GDM1 (cell line): ENCODE data around the gene GID4.

Experiments
- DNase-seq: peaks from one replicate; lab custom pipeline; 2025; lab: John Stamatoyannopoulos, UW

Gene GID4

GRCh38 chr17:18101828-18102227, 62.6 kb downstream of the GID4 start:
- no peak for DNase-seq

DNA sequence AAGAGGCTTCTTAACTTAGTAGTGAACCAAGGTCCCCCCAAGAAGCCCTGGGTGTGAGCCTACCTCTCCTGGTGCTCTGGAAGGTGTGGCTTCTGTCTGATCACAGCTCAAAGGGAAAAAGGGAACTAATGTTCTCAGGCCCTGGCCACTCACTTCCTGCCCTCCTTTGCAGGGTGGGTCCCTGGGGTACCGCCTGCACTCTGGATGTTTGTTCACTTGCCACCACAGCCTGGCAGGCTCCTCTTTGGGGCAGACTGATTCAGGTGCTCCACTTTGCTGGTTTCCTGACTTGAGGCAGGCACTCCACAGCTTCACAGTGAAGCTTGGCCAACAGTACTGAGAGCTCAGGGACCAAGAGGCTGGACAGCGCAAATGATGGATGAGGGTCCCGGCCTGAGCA, 63.4 kb downstream of the GID4 start:
- peak; percentile 50 for DNase-seq

GRCh38 chr17:18105027-18105426, 65.8 kb downstream of the GID4 start:
- DNase-seq = no peak

DNA sequence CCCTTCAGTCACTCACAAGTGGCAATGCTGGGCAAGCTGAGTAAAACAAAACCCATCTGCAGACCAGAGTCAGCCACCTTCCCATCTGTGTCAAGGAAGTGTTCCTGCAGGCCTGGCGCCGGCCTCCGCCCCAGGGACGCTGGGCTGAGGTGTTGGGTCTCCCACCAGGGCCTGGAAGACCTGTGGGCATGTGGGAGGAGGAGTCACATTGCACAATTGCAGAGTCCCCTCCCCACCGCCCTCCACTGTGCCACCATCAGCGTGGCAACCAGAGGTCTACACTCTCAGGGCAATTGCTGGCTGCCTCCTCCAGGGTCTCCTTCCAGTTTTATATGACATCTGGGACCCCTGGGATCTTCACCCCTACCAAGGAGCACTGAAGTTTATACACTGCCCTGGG, 66.4 kb downstream of the GID4 start:
- DNase-seq = no peak

GRCh38 chr17:18106211-18106610, 67.0 kb downstream of the GID4 start:
- no peak for DNase-seq

DNA sequence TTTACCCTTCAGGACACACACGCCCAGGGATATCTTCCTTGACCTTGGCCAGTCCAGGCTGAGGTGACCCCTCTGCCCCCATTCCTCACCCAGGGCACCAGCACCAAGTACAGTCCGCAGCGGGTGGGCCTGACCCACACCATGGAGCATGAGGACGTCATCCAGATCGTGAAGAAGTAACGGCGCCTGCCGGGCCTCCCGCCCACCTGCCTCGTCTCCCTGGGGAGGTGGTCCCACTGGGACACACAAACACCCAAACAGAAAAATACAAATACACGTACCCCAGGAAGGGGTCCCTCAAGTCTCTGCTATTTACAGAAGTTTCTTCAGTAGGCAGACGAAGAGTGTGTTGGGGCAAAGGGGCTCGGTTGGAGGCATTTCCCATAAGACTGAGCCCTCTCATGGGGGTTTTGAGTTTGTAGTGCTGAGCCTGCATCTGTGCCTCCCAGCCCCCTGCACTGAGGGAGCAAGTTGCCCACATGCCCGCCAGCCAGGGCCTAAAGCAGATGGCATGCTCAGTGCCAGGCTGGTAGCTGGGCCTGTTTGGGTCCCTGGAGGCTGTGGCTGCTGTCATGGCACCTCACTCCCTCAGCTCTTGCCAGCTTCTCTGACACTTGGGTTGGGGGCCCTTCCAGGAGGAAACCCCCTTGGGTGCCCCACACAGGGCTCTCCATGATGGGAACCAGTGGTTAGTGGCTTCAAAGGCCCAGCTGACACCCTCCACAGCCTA, 68.0 kb downstream of the GID4 start:
- DNase-seq = no peak

- no peak for DNase-seq
These were observed 68.8 kb downstream of the GID4 start for GRCh38 chr17:18107971-18108370.

- no peak for DNase-seq
These were observed 69.4 kb downstream of the GID4 start, which contains the start of gene MYO15A for GRCh38 chr17:18108401-18109312. Gene MYO15A (plus strand): TSS chr17:18108756. CDS start chr17:18118801, 10,045 bp downstream.

GRCh38 chr17:18109935-18110485, 70.8 kb downstream of the GID4 start:
- DNase-seq = no peak

DNA sequence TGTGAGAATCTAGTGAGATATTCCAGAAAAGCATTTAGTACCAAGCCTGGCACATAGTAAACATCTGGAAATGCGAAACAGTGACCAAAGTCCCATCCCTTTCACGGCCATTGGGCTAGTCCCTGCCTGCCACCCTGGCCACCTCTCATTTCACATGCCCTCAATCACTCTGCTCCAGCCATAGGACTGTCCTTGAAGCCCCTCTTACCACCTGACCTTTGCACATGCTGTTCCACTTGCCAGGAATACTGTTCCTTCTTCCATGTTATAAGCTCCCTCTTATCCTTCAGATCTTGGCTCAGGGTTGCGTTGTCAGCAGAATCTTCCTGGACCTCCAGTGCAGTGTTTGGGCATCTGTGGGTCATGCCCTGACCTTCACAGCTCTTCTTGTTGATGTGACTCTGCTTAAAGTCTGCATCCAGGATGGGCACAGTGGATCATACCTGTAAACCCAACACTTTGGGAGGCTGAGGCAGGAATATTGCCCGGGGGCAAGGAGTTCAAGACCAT, 71.5 kb downstream of the GID4 start:
- DNase-seq = no peak

GRCh38 chr17:18111330-18111971, 72.2 kb downstream of the GID4 start:
- DNase-seq = no peak

- DNase-seq = no peak
These were observed 76.3 kb downstream of the GID4 start for GRCh38 chr17:18115517-18115916.

GRCh38 chr17:18116078-18116477, 76.9 kb downstream of the GID4 start:
- DNase-seq = no peak

- no peak for DNase-seq
These were observed 78.3 kb downstream of the GID4 start for GRCh38 chr17:18117533-18117932.
